ENCODE results near the gene GSTA4.

GSTA4 gene, protein sequence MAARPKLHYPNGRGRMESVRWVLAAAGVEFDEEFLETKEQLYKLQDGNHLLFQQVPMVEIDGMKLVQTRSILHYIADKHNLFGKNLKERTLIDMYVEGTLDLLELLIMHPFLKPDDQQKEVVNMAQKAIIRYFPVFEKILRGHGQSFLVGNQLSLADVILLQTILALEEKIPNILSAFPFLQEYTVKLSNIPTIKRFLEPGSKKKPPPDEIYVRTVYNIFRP

DNA sequence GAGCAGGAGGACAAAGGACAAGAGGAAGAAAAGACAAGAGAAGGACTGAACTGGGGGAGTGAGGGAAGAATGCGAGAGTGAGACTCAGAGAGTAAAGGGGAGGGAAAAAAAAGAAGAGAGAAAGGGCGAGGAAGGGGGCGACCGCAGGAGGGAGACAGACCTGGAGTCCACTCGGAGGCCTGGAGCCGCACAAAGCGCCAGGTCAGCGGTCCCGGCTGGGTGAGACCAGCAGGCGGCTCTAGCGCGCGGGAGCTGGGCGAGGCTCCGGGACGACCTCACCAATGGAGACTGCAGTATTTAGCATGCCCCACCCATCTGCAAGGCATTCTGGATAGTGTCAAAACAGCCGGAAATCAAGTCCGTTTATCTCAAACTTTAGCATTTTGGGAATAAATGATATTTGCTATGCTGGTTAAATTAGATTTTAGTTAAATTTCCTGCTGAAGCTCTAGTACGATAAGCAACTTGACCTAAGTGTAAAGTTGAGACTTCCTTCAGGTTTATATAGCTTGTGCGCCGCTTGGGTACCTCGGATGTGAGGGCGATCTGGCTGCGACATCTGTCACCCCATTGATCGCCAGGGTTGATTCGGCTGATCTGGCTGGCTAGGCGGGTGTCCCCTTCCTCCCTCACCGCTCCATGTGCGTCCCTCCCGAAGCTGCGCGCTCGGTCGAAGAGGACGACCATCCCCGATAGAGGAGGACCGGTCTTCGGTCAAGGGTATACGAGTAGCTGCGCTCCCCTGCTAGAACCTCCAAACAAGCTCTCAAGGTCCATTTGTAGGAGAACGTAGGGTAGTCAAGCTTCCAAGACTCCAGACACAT is at the start of gene GSTA4:
GSTA4 (minus strand) TSS at position 196 of the 824 bp plus-strand sequence. CDS start 1,041 bp downstream, outside the sequence.
- DNase-seq: peak; percentile 92

DNA sequence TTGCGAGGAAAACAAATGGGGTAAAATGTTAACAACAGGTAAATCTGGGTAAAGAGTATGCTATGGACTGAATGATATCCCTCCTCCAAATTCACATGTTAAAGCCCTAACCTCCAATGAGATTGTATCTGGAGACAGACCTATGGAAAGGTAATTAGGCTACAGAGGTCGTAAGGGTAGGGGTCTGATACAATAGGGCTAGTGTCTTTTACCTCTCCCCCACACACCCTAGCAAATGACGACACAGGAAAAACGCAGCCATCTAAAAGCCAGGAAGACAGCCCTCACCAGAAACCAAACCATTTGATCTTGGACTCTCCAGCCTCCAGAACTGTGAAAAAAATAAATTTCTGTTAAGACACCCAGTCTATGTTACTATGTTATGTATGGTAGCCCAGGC is 49.5 kb upstream of the GSTA4 start:
- DNase-seq: no peak

DNA sequence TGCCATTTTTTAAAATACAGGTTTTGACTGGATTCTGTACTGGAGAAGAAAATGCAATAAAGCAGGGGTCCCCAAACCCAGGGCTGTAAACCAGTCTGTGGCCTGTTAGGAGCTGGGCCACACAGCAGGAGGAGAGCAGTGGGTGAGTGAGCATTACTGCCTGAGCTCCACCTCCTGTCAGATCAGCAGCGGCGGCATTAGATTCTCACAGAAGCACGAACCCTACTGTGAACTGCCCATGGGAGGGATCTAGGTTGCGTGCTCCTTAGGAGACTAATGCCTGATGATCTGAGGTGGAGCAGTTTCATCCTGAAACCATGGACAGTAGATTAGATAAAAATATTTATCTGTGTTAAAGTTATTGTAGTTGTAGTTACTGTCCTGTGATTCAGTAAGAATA is 49.0 kb upstream of the GSTA4 start:
- no peak for DNase-seq

DNA sequence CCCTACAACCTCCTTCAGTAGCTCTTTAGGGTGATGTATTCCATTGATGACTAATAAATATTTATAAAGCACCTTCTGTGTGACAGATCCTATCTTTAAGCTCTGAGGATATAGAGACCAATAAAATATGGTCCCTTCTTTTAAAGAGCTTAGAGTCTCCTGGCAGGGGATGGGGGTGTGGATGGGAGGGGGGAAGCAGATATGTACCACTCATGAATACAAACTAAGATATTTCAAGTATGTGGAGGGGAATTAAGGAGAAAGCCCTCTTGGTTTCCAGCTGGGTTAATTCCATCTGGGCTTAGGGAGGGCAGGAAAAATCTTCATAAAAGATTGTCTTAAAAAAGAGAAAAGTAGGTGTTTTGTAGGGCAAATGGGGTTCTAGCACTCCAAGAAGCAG is 48.5 kb upstream of the GSTA4 start:
- no peak for DNase-seq

DNA sequence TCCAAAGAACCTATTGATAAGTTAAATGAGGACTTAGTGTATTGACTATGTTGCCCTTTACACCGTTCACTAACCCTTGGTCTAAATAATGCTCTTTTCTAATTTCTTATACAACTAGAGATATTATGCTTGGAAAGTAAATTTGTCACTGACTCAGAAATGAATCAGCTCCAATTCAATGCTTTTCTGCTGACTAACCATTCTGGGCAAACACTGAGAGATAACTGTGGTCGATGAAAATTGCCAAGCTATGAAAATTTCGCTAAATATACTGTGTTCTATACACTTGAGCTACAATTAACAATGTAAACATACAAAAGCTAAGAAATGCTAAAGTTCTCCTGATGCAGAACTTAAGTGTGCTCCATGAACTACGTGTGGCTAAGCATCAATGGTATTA is 47.0 kb upstream of the GSTA4 start:
- DNase-seq: no peak

DNA sequence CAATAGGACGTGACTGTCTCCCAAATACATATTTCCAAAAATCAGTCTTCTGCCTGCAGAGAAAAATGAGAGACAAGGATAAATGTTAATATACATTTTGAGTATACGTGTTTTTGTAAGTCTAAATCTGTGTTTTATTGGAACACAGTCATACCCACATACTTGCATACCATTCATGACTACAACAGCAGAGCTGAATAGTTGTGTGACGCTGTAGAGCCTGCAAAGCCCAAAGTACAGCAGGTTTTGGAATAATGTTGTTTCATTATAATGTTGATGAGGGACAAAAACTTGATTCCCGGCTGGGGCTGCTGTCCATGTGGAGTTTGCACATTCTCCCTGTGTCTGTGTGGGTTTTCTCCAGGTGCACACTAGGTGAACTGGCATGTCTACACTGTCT is 46.3 kb upstream of the GSTA4 start:
- no peak for DNase-seq

DNA sequence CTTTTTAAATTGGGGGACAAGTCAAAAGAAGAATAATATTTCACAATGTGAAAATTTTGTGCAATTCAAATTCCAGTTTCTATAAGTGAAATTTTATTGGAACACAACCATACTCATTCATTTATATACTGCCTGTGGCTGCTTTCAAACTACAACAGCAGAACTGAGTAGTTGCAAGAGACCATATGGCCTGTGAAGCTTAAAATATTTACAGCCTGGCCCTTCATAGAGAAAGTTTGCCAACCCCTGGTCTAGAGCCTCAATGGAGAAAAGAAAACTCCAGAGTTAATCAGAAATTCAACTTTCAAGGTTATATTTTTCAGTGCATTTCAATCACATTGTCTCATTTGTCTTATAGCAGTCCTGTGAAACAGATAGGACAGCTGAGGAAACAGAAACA is 43.5 kb upstream of the GSTA4 start:
- no peak for DNase-seq

DNA sequence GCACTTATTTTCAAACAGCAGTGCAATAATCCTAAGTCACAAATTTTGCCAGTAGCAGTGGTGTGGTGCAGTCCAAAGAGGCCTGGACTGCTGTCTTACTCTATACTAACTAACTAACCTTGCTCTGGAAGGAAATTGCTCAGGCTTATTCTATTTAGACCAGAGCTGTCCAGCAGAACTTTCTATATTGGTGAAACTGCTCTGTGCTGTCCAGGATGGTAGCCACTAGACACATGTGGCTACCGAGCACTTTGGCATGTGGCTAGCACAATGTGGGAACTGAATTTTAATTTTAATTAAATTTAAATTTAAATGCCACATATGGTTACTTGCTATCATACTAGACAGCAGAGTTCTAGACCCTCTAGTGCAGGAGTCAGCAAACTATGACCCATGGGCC is 43.1 kb upstream of the GSTA4 start:
- no peak for DNase-seq

DNA sequence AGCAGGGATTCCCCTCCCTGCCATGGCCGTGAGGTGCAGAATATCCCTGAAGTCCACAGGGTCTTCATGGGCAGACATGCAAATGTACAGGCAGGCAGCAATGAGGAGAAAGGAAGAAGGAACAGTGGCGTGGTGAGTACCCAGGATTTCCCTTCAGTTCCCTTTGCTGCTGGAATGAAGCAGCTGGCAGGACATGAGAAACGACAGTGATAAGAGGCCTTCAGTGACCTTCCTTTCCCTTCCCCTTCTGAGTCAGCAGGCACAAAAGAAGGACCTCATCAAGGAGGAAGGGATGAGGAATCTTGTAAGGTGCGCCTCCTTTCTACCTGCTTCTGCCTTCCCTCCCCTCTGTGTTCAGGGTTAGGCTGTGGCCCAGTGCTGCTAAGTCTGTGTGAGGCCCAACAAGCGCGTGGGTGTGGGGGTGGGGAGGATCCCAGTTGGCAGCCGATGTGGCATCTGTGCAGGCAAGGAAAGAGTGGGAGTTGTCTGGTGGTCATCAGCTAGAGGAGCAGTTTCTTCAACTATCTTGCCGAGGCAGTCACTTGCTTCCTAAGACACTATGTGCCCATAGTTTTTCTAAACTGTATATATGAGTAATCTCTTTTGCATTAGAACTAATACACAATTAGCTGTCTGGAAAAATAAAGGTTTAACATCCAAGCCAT is 40.6 kb upstream of the GSTA4 start:
- no peak for DNase-seq

DNA sequence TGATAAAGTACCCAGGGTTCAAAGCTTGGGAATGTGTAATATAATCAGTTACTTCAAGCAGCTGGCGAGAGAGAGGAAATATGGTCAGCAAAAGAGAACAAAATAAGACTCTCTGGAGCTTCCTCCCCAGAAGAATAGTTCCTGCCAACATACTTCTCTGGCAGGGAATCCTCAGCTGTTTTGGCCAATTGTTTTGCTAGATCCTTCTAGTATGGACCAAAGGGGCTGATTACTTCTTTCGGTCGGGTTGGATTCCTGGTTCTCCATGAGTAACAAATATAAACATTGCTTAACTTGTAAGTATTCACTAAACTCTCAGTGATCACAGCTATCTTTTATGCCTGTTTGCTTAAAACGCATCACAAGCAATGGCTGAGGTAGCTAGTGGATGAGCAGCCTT is 38.7 kb upstream of the GSTA4 start:
- no peak for DNase-seq

DNA sequence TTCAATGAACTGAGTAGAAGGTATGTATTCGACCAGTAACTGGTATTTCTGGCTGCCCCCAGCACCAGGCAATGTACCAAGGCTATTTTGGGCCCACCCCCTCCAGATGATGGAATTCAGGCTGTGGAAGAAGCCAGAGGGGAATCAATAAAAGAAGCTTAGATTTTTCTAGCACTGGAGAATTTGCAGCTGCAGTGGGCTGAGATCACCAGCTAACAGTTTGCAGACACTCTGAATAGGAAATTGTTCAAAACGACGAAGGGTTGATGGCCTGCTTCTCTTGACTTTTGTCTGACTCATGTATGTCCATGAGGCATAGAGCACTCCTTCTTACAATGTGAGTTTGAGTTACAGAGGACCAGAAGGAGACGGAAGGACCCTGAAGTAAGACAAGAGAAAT is 37.8 kb upstream of the GSTA4 start:
- no peak for DNase-seq

DNA sequence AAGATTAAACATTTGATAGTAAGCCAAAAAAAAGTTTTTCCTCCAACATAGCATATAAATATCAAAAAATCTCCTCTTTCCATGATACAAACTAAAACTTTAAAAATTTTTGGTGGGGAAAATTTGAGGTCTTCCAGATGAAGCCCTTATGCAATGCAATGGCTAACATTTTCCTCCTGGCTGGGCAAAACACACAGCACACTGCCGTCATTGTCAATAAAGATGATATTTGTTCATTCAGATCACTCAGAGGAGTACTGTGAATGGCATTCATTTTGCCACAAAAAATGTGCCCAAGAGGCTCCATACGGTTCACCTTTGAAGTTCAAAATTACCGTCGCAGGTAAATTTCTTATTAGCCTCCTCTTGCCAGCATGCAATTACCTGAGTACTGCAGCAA is 36.2 kb upstream of the GSTA4 start:
- DNase-seq: no peak

DNA sequence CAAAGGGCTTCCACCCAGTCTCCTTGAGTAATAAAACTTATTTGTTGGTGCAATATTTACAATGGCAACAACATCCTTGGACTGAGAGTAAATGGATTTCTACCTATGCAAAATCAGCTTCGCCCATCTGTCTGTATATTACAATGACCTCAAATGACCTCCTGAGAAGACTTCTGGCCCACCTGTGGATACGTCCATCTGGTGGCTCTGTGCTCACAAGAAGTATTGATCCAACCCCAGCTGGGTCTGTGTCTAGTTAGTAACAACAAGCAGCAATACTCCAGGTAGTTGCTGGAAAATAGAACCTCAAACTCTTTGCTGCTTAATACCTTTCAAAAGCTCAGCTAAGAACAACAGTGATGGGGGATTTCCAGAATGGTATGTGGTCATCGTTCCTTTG is 34.7 kb upstream of the GSTA4 start:
- DNase-seq: no peak

DNA sequence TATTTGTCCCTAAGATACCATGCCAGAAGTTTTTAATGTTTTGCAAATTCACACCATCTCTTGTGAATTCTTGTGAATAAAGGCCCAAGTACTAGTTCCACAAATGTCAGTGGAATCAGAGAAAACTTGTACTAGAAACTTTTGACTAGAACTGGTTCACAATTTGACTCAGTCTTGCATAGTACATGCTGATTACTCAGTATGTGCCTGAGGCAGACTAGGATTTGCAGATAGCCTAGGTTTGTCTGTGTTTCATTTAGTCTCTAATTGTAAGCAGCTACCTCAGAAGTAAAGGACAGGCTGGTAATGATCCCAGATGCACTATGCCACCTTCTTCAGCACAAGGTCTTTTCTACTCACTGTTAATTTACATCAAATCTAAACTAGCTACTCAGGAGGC is 34.2 kb upstream of the GSTA4 start:
- no peak for DNase-seq

DNA sequence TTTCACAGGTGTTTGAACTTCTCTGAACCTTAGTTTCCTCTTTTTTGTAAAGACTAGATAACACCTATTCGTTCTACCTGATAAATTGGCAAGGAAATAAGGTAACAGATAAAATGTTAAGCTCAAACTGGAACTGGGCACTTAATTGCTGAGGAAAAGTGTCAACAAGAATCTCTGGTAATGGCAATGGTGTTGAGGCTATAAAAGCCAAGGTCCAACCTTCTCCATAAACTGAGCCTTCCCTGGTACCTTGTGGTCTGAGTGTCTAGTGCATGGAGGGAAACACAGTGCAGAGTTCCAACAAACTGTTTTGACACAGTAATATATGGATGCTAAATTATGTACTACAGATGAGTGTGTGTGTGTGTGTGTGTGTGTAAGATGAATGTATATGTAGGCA is 33.4 kb upstream of the GSTA4 start:
- DNase-seq: no peak

DNA sequence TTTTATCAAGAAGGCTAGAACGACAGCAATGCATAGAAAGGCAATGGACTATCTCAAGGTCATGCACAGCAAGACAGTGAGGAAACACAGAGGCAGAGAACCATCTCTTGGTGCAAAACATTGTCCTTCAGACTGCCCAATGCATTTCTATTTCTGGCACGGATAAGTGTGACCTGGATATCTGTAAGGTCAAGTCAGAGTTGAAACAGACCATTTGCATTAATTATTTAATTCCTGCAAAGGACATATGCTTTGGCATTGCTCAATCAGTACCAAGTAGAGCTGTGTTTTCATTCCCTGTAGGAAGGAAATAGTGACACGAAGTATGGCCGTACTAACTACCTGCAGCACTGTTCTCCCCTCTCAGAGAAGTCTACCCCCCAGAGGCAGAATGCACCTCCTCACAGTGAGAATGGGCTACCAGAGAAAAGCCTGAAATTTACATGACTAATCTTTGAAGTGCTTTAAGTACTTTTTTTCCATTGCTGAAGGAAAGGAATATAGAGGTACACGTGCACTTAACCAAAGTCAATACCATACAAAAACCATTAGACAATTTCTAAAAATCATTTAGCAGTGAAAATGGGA is 32.1 kb upstream of the GSTA4 start:
- no peak for DNase-seq

DNA sequence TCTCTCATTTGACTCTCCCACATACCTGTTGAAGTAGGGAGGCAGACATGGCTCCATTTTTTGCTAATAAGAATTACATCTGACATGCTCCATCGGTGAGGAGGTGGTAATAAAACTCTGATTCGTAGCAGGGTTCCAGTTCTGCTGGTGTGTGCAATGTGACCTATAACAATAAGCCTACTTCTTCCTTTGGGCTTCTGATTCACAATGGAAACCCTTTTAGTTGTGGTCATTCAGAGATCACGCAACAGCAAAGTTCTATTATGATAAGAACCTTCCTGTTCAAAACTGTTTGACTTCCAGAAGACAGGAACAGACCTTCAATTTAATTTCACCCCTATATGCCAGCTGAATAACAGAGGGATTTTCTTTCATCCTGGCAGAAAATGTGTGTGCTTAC is 31.4 kb upstream of the GSTA4 start:
- no peak for DNase-seq

DNA sequence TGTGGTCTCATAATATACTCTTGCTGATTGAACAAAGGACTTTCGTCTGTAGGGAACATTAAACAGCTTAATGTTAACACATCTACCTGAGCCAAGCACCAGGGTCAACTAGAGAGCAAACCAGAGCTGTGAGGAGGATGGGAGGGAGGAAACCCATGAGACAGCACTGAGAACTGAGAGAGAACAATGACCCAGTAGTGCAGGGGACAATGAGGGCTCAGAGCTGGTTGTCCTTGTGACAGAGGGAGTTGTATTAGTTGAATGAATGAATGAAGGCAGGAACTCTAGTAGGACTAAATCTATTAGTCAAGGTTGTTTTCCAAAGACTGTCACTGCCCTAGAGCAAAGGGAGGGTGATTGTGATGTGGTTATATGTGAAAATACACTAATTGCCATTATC is 28.2 kb upstream of the GSTA4 start:
- DNase-seq: no peak

DNA sequence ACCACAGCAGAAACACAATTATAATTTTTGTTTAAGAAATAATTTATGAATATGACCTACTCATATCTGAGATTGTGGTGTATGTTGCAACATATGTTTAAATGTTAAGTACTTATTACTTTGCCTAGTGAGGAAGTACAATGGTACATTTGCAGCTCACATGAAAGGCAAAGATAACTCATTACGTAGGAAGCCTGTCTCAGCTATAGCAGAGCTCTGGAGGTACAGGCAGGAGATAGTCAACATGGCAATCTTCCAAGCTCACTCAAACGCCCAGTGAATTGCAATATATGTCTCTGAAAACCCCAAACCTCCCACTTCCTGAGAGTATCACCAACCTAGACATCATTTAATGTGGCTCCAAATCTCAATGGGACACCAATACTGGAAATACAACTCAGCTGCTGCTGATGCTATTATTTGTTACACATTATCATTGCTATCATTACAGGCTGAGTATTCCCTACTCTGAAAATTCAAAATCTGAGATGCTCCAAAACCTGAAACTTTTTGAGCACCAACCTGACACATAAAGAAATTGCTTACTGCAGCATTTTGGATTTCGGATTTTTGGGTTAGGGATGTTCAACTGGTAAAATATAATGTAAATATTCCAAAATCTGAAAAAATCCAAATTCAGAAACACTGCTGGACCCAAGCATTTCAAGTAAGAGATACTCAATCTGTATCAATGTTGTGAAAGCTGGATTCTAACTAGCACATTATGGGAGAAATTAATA is 25.1 kb upstream of the GSTA4 start:
- no peak for DNase-seq

DNA sequence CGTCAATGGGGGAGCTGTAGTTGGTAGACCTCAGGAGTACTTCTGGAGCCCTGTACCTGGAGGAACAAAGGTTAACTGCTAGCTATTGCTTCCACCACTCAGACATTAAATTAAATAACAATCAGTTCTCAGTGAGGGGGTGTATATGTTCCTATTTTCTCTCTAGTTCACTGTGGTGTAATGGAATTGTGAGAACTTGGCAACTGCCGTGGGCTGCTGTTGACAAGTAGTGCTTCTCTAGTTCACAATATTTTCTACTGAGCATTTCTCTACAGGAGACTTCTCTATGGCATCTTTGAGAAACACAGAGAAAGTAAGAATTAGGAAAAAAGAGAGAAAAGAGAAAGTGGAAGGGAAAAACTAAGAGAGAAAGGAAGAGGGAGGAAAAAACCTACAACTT is 23.4 kb upstream of the GSTA4 start:
- no peak for DNase-seq

DNA sequence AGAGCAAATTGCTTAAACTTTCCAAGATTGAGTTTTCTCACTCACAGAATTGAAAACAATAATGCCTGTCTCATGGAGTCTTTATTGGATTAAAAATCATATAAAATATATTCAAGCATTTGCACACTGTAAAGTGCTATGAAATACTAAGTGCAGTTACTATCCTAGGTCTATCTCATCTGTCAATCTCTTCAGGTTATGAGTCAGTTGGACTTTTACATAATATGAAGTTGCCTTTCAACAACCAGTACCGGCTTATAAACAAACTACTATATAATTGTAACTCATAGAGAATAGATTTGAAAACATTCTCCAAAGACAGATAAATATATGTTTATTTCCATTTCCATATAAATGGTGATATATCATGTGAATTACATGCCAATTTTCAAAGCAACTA is 20.4 kb upstream of the GSTA4 start:
- no peak for DNase-seq

DNA sequence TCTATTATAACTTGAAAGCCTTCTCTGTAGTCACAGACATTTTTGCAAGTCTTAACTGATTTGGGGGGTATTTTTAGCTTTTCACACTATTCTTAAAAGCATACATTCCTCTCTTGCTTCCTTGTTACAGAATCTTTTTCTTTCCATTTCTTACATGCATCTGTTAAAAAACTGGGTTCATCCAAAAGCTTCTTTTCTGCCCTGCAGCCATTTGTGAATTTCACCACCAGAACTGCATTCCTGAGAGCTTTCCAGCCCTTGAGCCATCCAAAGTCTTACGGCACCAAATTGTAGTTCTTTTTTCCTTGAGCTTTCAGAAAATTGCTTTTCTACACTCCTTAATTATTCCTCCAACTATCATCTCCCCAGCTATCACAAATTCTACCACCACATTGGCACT is 19.7 kb upstream of the GSTA4 start:
- no peak for DNase-seq

DNA sequence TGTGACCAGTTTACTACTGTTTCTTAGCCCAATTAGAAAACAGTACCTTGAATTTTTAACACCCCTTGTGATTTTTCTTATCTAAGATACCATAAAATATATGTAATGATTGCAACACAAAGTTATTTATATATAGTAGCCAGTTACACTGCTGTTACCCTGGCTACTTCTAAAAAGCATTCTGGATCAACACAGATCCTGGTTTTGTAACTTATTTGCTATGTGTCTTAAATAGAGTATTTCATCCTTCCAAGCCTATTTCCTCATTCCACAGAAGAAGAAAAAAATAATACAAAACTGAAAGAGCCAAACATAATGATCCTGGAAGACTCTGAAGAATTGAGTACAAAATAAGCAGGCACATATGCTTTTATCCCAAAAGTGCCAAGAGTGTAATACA is 19.0 kb upstream of the GSTA4 start:
- DNase-seq: no peak

Measured in CD4-positive, alpha-beta T cell treated with Interleukin-15 for 1 hour (primary cell).